KG1 (cell line): ENCODE results near the gene TRIM77.
"Not testable (repeated sequence)": the region's sequence is repeated elsewhere in the genome, so short reads cannot be mapped to it uniquely, and the experiment has no call there.

Experiments
- DNase-seq: peaks from one replicate; lab custom pipeline; 2025; lab: John Stamatoyannopoulos, UW

TRIM77 gene

DNA sequence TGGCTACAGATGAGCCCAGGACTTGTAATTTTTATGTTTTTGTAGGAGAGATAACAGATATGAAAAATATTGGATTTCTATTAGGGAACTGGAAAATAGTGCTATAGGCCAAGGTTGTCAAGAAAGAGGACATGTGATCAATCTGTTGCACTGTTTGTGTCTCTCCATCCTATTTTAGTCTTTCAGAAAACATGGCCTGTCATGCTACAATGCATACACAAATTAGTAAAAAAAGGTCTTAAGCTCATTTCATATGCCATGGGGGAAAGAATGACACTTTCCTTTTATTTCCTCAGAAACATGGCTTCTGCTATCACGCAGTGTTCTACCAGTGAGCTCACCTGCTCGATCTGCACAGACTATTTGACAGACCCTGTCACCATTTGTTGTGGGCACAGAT is at the start of gene TRIM77:
TRIM77 (plus strand) TSS at position 301 of the 400 bp plus-strand sequence; CDS start at position 301, 0 bp downstream.
- DNase-seq, result not testable (repeated sequence)

GRCh38 chr11:89667001-89667400 is 43.1 kb upstream of the TRIM77 start:
- DNase-seq, result no peak

GRCh38 chr11:89668158-89668557 is 41.9 kb upstream of the TRIM77 start:
- not testable (repeated sequence) for DNase-seq

DNA sequence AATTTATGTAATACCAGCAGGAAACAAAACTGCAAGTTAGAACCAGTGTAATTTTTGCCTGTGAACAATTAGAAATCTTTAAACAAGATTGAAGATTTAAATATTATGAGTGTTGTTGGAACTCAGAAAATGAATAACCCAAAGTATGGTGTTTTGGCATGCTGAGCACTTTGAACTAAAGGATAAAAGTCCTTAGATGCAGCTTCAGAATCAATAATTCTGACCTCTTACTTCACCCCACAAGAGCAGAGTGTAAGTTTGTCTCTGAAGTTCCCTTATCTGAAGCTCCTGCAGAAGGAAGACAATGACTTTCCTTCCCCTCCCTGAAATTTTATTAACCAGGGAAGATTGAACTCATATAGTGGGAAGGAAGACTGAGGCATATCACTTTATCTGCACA is 40.5 kb upstream of the TRIM77 start:
- DNase-seq, result not testable (repeated sequence)

DNA sequence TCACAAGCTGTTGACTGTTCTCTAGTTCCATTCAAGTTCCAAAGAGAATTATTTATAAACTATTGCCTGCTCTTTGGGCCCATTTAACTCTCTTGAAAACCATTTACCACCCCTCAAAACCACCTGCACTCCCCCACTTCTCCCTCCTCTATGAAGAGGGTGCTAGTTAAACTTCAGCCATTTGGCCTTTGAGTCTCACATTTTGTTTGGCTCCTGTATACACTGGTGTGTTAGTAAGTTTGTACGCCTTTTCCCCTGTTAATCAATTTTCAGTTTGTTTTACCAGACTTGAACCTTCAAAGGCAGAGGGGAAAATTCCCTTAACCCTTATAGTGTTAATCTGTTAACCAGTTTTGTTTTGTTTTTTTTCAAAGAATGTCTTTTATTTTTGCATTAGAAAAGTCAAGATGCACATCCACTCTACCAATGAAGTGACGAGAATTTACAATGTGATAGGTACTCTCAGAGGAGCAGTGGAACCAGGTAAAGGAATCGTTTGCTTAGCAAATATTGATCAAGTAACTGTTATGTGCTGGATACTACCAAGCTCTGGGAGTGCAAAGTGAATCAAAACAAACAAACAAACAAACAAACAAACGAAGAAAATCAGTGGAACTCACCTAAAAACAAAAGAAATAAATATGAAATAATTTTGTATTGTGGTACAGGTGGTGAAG is 40.0 kb upstream of the TRIM77 start:
- not testable (repeated sequence) for DNase-seq

GRCh38 chr11:89672547-89672946 is 37.6 kb upstream of the TRIM77 start:
- not testable (repeated sequence) for DNase-seq

DNA sequence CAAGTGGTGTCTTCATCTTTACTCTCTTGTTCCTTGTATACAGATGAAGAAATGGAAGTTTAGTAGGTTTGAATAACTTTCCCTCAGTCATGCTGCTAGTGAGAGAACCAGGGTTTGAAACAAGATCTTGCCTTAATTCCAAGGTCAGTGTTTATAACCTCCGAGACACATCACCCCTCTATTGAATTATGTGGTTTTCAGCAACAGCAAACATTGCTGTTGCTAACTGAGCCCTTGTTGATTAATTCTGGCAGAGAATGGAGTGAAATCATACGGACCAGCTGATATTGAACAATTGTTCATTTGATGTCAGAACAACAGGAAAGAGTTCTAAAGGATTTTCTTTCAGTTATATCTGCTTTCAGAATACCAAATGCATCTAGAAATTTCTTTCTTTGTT is 36.7 kb upstream of the TRIM77 start:
- DNase-seq, result not testable (repeated sequence)

DNA sequence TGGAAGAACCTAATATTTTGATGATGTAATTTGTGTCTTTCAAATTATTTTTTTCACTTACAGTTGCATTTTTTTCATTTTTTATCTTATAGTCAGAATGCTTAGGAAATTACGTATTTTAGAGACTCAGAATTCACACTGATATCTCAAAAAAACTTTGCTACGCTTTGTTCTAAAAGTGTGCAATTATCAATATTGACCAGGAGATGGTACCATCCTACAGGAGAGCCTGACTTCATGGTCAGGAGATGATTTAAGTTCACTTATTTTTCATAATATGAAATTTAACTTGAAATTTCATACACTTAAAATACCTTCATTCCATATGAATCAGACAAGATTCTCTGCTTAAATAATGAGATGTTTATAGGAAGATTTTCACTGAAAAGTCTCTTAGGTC is 34.7 kb upstream of the TRIM77 start:
- DNase-seq, result not testable (repeated sequence)

DNA sequence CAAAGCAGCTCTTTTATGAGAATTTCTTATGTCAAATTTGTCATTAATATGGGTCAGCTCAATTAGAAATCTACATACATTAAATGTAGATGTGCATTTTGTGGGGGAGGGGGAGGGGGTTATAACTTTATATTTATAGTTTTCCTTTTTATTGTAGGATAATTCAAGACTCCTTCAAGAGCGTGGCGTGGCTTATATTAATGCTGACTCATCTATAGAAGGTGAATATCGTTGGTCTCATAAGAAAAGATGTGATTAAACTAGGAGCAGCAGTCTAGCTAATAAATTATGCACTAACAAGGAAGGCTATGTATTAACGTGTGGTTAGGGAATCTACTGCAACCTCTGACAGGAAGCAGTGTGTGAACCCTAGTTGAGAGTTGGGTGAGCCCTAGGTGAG is 34.2 kb upstream of the TRIM77 start:
- DNase-seq, result not testable (repeated sequence)

- DNase-seq, result not testable (repeated sequence)
Observed at GRCh38 chr11:89707080-89707479, 3.0 kb upstream of the TRIM77 start.

DNA sequence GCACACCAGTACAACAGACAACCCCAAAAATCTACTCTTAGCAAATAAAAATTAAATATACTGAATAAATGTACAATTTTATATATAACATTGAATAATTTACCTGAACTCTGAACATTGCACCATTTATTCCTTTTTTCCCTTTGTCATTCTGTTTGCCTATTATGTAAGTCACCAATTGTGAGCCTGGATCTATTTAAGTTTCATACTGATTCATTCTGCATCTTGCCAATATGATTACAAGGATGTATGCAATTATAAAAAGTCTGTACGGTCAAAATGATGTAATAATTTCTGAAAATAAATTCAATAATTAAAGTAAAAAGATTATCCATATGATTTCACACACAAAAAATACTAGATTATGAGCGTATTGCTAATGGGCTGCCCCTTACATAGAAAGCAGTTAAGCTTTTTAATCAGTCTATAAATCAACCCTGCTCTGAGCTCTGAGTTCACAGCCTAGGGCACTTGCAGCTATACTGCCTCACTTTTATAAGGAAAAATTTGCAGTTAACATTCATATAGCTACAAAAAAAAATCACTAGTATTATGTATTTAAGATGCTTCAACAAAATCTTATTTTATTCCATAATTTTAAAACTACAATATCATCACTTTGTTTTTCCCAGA is 14.9 kb downstream of the TRIM77 start:
- DNase-seq, result not testable (repeated sequence)

- not testable (repeated sequence) for DNase-seq
Observed at GRCh38 chr11:89730215-89730614, 20.1 kb downstream of the TRIM77 start.

- DNase-seq, result no peak
Observed at GRCh38 chr11:89736566-89736965, 26.5 kb downstream of the TRIM77 start.

DNA sequence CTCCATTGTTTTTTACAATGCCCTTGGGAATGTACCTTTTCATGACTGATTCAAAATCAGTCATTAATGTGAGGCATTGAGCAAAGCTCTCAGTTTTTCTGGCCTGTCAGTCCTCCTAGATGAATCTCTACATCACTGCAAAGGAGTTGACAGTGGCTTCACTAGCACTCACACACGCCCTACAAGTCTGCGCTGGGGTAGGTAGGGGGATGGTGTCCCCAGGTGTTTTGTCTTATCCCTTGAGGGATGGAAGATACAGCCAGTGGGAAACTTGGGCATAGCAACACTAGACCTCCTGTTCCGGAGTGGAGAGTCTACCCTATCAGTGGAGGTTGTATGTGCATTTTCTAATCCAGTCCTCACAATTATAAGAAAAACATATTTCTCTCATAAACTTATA is 27.0 kb downstream of the TRIM77 start:
- DNase-seq, result no peak

DNA sequence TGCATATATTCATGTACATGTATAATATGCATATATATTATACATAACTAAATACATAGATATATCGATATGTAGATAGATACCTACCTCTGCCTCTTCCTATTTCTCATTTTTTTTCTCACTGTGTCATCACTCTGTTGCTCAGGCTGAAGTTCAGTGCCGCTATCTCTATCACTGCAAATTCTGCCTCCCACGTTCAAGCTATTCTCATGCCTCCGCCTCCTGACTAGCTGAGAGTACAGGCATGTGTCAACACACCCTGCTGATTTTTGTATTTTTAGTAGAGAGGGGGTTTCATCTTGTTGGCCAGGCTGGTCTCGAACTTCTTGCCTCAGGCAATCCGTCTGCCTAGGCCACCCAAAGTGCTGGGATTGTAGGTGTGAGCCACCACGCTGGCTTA is 31.3 kb downstream of the TRIM77 start:
- DNase-seq, result not testable (repeated sequence)

DNA sequence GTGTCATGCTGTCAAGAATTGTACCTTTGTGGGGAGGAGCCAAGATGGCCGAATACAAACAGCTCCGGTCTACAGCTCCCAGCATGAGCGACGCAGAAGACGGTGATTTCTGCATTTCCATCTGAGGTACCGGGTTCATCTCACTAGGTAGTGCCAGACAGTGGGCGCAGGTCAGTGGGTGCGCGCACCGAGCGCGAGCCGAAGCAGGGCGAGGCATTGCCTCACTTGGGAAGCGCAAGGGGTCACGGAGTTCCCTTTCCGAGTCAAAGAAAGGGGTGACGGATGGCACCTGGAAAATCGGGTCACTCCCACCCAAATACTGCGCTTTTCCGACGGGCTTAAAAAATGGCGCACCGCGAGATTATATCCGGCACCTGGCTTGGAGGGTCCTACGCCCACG is 34.1 kb downstream of the TRIM77 start:
- not testable (repeated sequence) for DNase-seq

- not testable (repeated sequence) for DNase-seq
Observed at GRCh38 chr11:89750822-89751221, 40.7 kb downstream of the TRIM77 start.
